NCI-H2227 treated with DMSO at 0.1 percent for 48 hours (cell line): Measurements from ENCODE around the gene FJX1.

ENCODE experiments used
- DNase-seq: peaks from one replicate; lab custom pipeline; 2025; lab: John Stamatoyannopoulos, UW

The FJX1 gene

DNA sequence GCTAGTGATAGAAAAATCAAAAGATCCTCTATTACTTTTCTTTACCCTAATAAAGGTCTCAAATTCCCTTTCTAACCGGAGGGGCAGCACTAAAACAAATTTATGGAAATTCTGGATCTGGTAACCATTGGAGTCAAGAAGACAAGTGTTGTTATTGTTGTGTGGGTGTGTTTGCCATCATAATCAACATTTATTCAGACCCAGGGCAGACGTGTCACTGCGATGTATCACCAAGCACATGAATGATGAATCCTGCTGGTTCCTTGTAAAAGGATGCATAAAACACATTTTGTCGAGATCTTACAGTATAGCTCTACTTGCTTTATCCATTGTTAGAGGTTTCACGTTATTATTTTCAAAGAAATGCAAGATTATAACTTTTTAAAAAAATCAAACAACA, 12.1 kb upstream of the FJX1 start:
- DNase-seq: no peak

DNA sequence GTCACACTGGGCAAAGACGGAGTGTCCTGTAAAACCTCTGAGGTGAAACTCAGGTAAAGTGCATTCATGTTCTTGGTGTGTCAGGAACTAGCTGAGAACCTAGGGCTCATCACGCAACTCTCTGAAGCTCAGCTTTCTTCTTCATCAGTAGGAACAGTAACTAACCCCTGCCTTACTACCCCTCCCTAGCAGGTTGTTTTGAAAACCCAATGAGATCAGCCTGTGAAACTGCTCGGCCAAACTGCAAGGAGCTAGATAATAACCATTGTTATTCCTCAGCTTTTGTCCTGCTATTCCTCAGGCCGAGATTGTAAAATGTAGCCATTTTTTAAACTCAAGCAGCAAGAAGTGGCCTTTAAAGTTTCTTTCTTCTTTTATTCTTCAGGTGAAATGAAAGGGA, 9.8 kb upstream of the FJX1 start:
- DNase-seq: no peak

DNA sequence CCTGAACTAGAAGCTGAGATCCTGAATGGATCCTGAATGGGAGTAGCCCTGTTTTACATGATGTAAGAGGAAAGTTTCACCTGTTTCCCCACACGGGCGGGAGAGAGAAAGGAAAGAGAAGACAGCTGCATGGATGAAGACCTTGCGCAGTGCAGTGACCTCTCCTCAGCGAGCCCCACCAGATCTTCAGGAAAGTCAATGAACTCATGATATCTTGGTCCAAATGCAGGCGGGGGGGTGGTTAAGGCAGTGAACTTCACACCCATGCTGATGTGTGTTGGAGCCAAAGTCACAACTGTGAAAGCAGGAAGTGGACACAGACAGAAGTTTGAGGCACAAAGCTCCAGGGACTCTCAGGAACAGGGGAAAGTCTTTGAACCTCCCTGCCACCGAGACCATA, 8.6 kb upstream of the FJX1 start:
- no peak for DNase-seq

DNA sequence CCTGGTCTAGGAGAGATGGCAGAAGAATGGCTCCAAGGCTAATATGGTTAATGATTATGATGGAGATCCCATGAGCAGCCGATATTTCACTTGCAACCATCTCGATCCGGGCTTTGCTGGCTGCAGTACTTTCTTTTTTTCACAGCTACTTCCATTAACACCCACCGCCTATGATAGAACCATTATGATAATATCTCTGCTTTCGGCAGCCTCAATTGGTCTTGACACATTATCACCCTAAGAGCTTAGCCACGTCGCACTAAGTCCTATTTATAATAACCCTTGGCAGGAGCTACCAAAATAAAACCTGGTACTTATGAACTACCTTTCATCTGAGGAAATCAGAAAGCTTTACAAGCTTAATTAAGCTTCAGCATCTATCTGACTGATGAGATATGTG, 7.6 kb upstream of the FJX1 start:
- DNase-seq: peak; percentile 31

DNA sequence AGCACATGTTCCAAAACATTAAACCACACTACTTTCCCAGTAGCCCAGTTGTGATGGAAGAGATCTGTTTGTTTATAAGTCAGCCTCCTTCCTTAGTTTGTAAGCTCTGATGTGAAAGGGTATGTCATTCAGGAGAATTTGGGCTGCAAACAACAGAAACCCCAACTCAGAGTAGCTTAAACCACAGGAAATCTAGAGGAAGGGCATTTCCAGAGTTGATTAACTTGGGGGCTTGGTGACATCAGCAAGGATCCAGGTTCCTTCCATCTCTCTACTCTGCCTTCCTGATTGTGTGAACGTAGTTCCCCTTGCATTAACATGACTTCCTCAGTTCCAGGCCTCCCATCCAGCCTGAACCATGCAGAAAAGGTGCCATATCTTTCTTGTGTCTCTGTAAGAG, 6.5 kb upstream of the FJX1 start:
- DNase-seq: no peak

DNA sequence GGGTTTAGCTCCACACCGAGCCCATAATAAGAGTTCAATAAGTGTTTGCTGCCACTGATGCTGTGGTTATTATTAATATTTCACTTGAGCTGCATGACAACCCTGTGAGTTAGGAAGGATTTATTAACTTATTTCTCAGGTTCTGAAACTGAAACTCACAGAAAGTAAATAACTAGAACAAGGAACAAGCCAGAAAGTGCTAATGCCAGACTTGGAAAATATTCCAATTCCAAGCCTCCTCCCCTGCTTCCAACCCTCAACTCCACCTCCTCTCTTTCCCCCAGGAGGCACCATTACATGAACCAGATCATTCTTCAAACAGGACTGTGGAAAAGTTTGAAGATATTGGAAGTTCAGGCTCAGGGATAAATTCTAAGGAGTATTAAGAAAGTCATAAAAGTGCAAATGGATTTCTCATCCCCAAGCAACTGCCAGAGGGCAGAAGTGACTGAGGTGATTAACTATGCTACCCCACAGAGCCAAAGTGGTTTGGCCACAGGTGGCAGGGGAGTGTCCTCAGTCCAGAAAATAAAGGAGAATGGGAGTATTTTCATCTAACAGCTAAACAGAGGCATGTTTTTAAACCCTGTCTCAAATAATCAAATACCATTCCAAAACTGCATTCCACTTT, 3.2 kb upstream of the FJX1 start:
- no peak for DNase-seq

DNA sequence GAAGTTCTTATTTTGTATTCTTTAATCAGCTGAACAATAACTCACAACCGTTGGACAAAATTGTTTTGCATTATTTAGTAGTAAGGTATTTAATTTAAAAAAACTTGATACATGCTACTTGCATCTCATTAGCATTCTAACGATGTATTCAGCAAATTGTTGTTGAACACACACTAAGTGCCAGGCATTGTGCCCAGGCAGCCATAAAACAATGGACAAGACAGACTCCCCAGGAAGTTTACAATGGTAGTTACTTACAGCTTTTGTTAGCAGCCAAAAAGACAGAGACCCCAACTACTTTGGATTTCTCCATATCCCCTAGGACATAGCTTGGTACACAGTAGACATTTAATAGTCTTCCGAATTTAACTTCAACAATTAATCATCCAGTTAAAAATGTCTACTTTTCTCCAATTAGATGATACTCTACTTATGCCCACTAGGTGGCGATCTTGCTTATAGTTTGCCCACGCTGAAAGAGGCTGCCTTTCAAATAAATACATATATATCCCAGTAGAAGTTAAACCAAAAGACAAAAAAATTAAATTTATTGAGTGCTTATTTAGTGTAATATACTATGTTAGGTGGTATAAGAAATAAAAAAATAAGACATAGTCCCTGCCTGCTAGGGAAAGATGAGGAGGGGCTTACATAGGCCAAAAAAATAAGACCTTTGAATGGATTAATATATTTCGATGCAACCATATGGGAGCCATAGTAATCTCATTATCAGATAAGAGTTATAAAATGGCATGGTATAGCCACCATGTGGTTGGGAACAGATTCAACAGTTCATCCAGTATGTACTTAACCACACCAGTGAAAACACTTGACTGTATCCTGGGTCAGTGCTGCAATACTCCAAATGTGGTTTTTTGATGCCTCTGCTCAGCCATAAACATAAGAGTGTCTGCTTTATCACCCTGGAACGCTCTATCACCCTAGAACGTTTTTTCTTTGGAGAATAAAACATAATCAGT, 2.0 kb upstream of the FJX1 start:
- DNase-seq: peak; percentile 71

DNA sequence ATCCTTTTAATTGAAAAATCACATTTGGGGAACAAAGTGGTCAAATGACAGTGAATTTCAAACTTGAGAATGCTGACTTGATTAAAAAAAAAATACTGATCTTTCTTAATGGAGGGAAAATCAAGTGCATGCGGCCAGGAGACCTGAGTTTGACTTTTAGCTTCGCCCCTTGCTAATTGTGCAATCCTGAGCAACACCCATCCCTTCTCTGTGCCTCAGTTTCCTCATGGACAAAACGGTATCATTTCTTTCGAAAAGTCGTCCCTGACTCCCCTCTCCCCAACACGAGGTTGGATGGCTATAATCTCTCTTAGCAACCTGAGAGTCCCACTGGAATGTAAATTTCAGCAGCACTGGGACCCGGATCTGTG, 959 bp upstream of the FJX1 start:
- DNase-seq: no peak

DNA sequence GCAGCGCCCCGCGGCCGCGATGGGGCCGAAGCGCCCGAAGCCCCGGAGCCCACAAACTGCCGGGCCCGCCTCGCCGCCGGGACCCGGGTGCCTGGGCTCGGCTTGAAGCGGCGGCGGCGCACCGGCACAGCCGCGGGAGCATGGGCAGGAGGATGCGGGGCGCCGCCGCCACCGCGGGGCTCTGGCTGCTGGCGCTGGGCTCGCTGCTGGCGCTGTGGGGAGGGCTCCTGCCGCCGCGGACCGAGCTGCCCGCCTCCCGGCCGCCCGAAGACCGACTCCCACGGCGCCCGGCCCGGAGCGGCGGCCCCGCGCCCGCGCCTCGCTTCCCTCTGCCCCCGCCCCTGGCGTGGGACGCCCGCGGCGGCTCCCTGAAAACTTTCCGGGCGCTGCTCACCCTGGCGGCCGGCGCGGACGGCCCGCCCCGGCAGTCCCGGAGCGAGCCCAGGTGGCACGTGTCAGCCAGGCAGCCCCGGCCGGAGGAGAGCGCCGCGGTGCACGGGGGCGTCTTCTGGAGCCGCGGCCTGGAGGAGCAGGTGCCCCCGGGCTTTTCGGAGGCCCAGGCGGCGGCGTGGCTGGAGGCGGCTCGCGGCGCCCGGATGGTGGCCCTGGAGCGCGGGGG, 346 bp downstream of the FJX1 start:
- no peak for DNase-seq

DNA sequence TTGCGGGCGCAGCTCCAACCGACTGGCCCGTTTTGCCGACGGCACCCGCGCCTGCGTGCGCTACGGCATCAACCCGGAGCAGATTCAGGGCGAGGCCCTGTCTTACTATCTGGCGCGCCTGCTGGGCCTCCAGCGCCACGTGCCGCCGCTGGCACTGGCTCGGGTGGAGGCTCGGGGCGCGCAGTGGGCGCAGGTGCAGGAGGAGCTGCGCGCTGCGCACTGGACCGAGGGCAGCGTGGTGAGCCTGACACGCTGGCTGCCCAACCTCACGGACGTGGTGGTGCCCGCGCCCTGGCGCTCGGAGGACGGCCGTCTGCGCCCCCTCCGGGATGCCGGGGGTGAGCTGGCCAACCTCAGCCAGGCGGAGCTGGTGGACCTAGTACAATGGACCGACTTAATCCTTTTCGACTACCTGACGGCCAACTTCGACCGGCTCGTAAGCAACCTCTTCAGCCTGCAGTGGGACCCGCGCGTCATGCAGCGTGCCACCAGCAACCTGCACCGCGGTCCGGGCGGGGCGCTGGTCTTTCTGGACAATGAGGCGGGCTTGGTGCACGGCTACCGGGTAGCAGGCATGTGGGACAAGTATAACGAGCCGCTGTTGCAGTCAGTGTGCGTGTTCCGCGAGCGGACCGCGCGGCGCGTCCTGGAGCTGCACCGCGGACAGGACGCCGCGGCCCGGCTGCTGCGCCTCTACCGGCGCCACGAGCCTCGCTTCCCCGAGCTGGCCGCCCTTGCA, 1.0 kb downstream of the FJX1 start:
- DNase-seq: peak; percentile 26

DNA sequence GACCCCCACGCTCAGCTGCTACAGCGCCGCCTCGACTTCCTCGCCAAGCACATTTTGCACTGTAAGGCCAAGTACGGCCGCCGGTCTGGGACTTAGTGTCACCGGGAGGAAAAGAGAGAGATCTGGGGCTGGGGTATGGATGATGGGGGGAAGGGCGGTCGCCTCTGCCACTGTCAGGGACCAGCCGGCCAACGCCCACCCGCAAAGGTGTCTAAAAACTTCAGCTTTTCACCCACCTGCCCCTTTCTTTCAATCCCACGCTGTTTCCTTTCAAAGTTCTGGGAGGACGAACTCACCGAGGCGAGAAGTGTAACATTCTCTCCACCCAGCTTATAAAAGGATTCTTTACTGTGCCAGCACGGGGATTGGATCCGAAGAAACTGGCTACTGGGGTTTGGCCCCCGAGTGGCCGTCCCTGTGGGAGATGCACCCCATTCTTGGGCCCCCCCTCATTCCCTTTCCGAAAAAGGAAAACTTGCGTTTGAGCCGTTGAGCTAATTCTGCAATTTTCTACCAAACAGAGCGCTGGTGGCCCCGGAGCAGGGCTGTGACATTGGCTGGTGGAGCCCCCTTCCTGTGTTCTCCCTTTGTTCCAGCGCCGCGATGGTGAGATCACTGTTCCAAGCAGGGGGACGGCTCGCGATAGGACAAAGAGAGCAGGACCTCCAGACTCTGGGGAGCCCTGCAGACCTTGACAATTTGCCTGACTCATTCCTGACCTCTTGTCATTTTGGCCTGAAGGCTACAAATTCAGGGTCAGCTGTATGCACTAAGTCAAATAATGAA, 1.8 kb downstream of the FJX1 start:
- DNase-seq: peak; percentile 19

DNA sequence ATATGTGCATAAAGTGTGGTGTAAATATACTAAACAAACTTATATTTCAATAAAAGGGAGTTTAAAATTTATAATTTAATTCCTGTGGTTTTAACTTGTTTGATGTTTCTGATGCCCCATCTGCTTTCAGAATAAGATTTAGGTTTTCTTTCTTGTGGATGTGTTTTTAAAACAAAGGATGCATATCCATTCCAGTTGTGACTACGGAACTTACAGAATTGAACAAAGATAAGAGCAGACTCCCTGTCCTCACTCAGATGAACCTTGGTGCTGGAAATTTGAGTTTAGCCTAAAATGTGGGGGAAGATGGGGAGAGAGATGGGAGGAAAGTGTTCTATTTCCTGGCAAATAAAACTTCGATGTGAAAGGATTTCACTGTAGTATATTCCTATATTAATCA, 2.5 kb downstream of the FJX1 start:
- no peak for DNase-seq

DNA sequence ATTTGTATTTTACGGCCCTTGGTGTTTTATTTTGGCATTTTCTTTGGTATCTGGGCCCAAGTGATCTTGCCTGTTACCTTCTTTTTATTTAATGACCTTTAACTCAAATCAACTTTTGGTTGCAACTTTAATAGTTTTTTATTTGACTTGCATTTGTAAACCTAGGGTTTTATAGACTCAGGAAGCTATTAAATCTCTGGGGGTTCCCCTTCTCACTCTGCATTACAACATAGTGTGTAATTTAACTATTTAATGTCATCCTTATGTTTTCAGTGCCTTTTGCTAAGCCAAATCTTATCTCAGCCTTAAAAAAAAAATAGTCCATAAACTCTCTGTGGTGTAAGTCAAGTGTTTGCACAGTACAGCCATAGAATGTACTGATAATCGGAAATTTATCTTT, 3.4 kb downstream of the FJX1 start:
- DNase-seq: no peak

DNA sequence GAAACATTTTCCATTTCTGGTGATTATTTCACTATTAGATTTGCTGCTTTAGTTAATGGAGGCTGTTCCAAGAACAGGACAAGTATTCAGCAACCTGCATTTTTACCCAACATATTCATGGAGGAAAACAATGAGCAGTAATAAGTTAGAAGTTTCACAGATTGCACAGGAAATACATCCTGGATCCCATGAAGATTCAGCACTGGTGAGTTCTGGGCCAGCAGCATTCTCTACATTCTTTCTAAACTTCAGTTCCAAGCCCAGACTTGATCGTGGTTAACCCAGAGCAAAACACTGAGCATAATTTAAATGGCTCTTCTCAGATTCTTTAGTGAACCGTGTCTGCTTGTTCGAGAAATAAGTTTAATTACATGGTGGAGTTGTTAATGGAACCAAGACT, 3.8 kb downstream of the FJX1 start:
- DNase-seq: no peak

DNA sequence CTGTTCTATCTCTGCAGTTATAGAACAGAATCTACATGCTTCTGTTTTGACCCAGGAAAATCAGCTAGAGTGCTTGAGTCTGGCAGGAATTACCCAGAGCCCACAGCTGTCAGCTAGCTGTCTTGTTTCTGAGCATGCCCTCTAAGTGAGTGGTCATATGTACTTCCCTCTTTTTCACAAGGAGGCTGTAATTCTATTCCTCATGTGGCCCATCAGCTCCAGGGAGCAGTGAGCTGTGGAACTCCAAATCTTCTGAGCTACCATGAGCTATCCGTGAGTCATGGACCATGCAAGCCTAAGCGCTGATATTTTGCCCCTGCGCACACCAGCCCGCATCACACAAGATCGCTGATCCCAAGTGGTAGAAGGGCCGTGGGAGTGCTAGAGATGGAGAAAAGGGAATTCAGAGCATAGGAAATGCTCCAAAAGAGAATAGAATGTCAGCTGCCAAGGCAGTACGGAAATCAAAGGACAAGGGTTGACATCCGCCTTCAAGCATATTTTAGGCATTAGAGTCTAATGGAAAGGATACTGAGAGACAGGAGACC, 5.4 kb downstream of the FJX1 start:
- DNase-seq: no peak

DNA sequence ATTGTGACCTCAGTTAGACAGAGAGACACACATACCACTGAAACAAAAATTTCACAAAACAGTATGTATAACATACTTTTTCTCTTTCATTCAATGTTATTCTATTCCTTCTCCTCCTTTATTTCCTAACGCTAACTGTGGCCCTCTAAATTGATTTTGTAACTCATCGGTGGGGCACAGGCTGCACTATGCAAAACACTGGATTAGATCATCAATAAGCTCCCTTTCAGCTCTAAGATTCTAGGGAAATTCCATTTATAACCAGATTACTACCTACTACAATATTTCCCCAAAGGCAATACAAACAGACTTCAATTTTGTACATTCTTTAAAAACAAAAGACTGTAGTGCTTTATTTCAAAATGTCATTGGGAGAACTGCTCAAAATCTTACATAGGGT, 6.1 kb downstream of the FJX1 start:
- no peak for DNase-seq

DNA sequence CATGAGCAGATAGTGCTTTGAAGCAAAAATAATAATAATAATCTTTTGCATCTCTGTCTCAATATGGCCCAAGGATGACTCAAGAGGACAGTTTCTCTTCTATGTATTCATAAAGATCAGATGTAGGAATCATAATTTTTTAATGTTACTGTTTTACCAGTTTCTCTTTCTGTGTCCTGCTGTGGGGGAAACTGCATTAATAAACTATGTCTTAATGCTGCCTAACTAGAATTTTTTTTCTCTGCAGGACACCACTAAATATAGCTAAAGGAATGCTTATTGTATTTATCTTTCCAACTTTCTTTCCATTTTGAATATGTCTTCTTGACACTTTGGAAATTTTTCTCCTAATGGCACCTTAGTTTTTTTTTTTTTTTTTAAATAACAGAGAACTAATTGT, 6.5 kb downstream of the FJX1 start:
- DNase-seq: no peak

DNA sequence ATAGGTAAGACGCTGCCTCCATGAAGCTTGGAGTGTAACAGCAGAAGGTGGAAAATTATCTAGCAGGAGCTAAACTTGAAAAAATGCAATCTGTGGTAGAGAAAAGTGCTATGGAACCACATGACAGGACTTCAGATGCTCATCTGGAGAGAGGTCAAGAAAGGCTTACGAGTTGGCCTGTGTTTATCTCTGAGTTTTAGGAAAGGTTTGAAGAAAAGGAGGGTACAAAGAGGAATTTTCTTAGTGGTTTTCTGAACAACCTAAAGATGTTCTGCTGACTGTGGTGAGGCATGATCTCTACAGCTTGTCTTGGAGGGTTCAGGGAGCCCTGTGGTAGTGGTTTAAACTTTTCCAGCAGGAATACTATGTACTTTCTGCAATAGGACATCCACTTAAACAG, 8.2 kb downstream of the FJX1 start:
- no peak for DNase-seq

DNA sequence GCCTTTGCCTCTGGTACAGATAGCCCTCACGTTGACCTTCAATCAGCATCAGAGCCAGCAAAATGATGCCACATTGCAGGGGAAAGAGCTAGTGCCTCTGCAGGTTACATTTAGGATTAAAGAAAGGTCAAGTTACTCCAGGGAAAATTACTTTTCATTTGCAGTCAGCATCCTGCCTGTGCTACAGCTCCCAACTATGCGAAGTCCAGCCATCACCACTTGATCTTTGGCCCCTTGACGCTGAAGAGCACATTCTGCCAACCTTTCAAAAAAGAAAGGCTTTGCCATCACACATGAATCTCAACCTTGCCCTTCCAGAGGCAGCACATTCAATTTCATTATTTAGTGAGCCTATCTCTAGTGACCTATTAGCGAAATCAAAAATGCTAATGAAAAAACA, 11.3 kb downstream of the FJX1 start:
- peak; percentile 15 for DNase-seq

DNA sequence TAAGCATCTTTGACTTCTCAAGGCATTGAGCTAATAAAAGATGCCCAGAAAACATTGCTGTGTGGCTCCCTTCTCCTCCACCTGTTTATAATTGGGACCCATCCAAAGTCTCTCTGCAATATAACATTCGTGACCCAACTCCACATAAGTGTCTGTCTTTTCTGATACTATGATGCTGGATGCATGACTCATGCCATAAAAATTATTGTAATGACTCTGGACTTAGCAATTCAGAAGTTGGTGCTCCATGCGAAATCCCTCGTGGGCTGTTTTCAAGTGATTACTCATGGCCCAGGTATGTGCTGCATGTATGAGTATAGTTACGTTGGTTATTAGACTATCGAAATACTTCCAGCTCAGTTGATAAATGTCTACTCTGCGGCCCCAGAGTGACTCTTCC, 11.7 kb downstream of the FJX1 start:
- DNase-seq: no peak

DNA sequence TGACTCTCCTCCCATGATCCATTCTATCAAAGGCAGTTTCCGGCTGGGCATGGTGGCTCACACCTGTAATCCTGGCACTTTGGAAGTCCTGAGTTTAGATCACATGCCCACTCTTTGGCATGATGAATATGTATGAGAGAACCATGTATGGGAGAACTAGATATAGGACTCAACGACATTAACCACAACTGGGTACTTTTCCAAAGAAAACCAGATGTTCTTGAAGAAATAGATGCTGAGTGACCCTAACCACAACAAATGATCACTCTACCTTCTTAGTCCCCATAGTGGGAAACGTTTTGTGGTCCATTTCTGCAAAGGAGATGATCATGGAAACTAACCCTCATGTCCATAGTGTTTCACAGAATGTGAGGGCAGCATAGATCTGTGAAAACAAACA, 13.6 kb downstream of the FJX1 start:
- no peak for DNase-seq
